Heart right ventricle (tissue), 16 donors: ENCODE measurements around the gene SEC61A1. TPM values are rescaled to one million over a fixed set of nuclear protein-coding genes. Genes with fewer than 3 reads are reported as not detected.

Experiments used
- ATAC-seq, 8 donors: fragments of 200-7000 bp; cut with Tn5 transposase; one replicate each; pipeline ENCODE4 v1.9.1; 2020; ENCODE audit warnings: mild to moderate bottlenecking in 8 of 8, moderate library complexity in 8 of 8, moderate number of reproducible peaks in 1 of 8
- DNase-seq, 2 donors: peaks; one replicate each; pipeline ENCODE4 v3.0.0-alpha.2; 2020
- H3K27ac ChIP-seq, 10 donors: fragments of 200-600 bp; sonication (generic) in 2 of 10; one replicate each; pipeline versions ENCODE4 v1.5.0 to v1.8.0; 2020 to 2022; ENCODE audit warnings: mild to moderate bottlenecking in 3 of 10
- H3K27me3 ChIP-seq, 7 donors: fragments of 200-600 bp; one replicate each; pipeline ENCODE4 v1.8.0; 2021 to 2022; ENCODE audit warnings: mild to moderate bottlenecking in 2 of 7
- H3K36me3 ChIP-seq, 9 donors: fragments of 200-600 bp; sonication (generic) in 1 of 9; one replicate each; pipeline versions ENCODE4 v1.5.0 to v1.8.0; 2020 to 2022; ENCODE audit warnings: mild to moderate bottlenecking in 2 of 9
- H3K4me1 ChIP-seq, 9 donors: fragments of 200-600 bp; sonication (generic) in 1 of 9; one replicate each; pipeline versions ENCODE4 v1.5.0 to v1.8.0; 2020 to 2022; ENCODE audit warnings: mild to moderate bottlenecking in 4 of 9
- H3K4me3 ChIP-seq, 10 donors: fragments of 200-600 bp; sonication (generic) in 2 of 10; one replicate each; pipeline versions ENCODE4 v1.5.0 to v1.8.0; 2020 to 2022; ENCODE audit warnings: mild to moderate bottlenecking in 7 of 10, moderate library complexity in 2 of 10
- H3K9me3 ChIP-seq, 11 donors: fragments of 200-600 bp in 10 of 11; sonication (generic) in 2 of 11; one replicate each; pipeline versions ENCODE4 v1.5.0 to v1.8.0; 2013 to 2022; ENCODE audit warnings: mild to moderate bottlenecking in 2 of 11, control low read depth in 1 of 11, moderate library complexity in 1 of 11
- WGBS, 2 donors: extraction: QIAGEN DNeasy Blood & Tissue Kit; methylation state at CpG; one replicate each; pipeline ENCODE4 v1.1.7; 2013; ENCODE audit warnings: inconsistent platforms in 1 of 2; 5-methylcytosine and 5-hydroxymethylcytosine counted together
- intact Hi-C, 10 donors: fragments of 100-400 bp; cut with DNase I; formaldehyde crosslinking; loops; one replicate each; pipeline versions ENCODE4 v1.11.1 to v1.14.2; 2022
- polyA plus RNA-seq, 2 donors: library from polyadenylated mRNA; stranded (reverse); fragments of 200-250 nt; gene quantifications; one replicate each; pipeline ENCODE4 v1.2.3, GENCODE V29; 2013
- total RNA-seq, 10 donors: library from RNA; stranded (reverse); fragmentation: NEBNext Ultra II Directional in 3 of 10; extraction: Animal tissue kit (Norgen Biotek cat#: 25700) in 3 of 10; gene quantifications; one replicate each; pipeline versions ENCODE4 v1.2.1 to v1.2.4, GENCODE V29; 2021 to 2023
- TF ChIP-seq, protein P1 (sequence below), 9 donors: fragments of 200-600 bp; sonication (generic) in 2 of 9; IDR thresholded peaks; one replicate each; pipeline versions ENCODE4 v1.5.0 to v1.8.0; 2021 to 2022; ENCODE audit warnings: antibody characterized with exemption in 9 of 9, mild to moderate bottlenecking in 5 of 9, moderate library complexity in 1 of 9
- donor health status: Arrhythmogenic right ventricular cardiomyopathy.
- donor health status: ischemic (EF 13 %, LVEDD 7.1; RV severe dilation, severe dysfunction).
- donor health status: healthy with polysubstance abuse.
- donor health status: DM: no; HTN: yes; CAD: no.
- donor health status: DM: no; HTN: no; CAD: no.
- donor health status: ischemic (EF 25% LVEDD 6.9; RV normal size, moderate dysfunction).
- donor health status: ischemic (EF 25% LVEDD 5.7; RV mildly dilated, moderate dysfunction).
- donor health status: healthy.
- donor health status: DM: yes; HTN: yes; CAD: no.
- donor health status: Ischemic cardiomyopathy.
- donor health status: ischemic (EF 35%, LVEDD 5.7; RV mildly dilated, moderate dysfunction).
- donor health status: nonischemic (EF 11% LVEDD 7.7; RV severe dilation, severe dysfunction).
- donor health status: DM: yes; HTN: yes; CAD: no.
- donor health status: PGD.
- donor health status: ischemic (EF 29% LVEDD 5.4; RV normal size, mild dysfunction).
- donor health status: nonischemic (EF 23%, LVEDD 6.1; RV moderate dilation, normal function).

SEC61A1 gene
- total and polyA plus RNA-seq, 12 donors = 41.0 to 131 (median 62.1) TPM

DNA sequence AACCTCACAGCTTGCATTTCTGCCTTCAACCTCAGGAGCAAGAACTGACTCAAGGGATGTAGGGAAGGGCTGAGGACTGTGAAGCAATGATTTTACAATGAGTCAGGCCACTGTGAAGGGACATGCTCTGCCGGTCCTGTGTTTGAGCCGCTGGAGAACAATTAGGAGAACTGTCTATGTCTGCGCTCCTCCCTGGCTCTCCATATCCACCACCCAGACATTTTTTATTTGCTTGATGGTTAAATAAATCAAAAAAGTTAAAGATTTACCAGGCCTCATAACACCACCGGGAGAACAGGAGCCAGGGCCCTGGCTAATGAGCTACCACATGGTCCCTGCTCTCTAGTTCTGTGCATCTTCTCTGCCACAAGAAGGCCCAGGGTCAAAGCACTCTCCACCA, 29.6 kb downstream of the SEC61A1 start:
- TF ChIP-seq, protein P1, sequence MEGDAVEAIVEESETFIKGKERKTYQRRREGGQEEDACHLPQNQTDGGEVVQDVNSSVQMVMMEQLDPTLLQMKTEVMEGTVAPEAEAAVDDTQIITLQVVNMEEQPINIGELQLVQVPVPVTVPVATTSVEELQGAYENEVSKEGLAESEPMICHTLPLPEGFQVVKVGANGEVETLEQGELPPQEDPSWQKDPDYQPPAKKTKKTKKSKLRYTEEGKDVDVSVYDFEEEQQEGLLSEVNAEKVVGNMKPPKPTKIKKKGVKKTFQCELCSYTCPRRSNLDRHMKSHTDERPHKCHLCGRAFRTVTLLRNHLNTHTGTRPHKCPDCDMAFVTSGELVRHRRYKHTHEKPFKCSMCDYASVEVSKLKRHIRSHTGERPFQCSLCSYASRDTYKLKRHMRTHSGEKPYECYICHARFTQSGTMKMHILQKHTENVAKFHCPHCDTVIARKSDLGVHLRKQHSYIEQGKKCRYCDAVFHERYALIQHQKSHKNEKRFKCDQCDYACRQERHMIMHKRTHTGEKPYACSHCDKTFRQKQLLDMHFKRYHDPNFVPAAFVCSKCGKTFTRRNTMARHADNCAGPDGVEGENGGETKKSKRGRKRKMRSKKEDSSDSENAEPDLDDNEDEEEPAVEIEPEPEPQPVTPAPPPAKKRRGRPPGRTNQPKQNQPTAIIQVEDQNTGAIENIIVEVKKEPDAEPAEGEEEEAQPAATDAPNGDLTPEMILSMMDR (IDR thresholded peaks at IDR 0.05) = no peak
- 95% methylated on average over 4 of the region's 4 CpGs for WGBS, 2 donors
- DNase-seq = no peak

DNA sequence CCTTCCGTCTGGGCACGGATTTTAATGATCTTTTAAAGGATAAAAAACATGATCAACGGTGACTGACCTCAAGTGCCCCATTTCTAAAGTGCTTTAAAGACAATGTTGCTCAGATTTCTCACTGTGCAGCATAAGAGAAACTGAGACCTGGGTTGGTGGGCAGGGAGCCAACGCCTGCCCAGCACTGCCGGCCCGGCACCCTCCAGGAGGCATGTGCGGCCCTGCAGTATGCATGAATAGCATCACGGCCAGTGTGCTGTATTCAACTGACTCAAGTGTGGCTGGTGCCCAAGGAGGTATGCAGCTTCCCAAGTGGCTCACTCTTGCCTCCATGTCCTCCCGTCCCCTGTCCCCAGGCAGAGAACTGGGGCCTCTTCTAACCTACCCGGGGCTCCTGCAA, 30.3 kb downstream of the SEC61A1 start:
- TF ChIP-seq, protein P1 (IDR thresholded peaks at IDR 0.05) = no peak
- DNase-seq (no peak), ATAC-seq (no peak)
- Histone ChIP-seq H3K27me3 (no peaks in the 10 kb centered on the region), H3K27ac (peak overlapping the region in 4 of 10 donors; percentile 16 to 79 (median 54)), H3K9me3 (no peaks in the 10 kb centered on the region), H3K4me3 (no peak overlapping the region), H3K4me1 (peaks cover 7 to 60% (median 32%) of the 10 kb centered on the region in 9 donors), H3K36me3 (peaks cover 0 to 71% (median 7%) of the 10 kb centered on the region in 9 donors)
- intact Hi-C loops = loop anchor here in 1 of 10 donors (10.0 kb wide), 1 partner anchor 412 kb away; the partner anchor contains the start of gene GATA2
- WGBS, 2 donors = 76 to 87% methylated on average over 10 of the region's 10 CpGs

More for the DNA sequence above, 29.6 kb downstream of the SEC61A1 start:
- H3K4me3 ChIP-seq = no peak overlapping the region
- intact Hi-C loops = loop anchor here in 1 of 10 donors (10.0 kb wide), 1 partner anchor 413 kb away; the partner anchor contains the start of gene GATA2
- peaks cover 0 to 64% (median 3%) of the 10 kb centered on the region in 9 donors for H3K36me3 ChIP-seq
- no peaks in the 10 kb centered on the region for H3K27me3 ChIP-seq
- H3K9me3 ChIP-seq = no peaks in the 10 kb centered on the region
- H3K27ac ChIP-seq = no peak overlapping the region
- peaks cover 9 to 66% (median 33%) of the 10 kb centered on the region in 9 donors for H3K4me1 ChIP-seq
- ATAC-seq = no peak

DNA sequence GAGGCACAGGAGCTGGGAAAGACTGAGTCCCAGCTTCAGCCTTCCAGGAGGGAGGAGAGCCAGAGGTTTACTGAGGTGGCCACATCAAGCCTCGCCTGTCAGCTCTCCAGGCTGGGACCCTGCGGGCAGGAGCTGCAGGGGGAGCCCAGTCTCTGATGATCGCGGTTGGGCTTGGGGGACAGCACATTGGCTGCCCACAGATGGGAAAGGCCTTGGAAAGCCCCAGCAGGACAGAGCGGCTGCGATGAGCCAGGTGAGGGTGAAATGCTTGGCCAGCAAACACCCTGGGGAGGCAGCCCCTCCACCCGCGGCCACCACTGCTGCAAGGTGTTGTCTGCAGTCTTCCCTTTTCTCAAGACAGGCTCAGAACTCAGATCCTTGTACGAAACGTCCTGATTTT, 31.2 kb downstream of the SEC61A1 start:
- no peaks in the 10 kb centered on the region for H3K9me3 ChIP-seq
- no peaks in the 10 kb centered on the region for H3K27me3 ChIP-seq
- TF ChIP-seq, protein P1 (IDR thresholded peaks at IDR 0.05) = no peak
- intact Hi-C loops = loop anchor here in 1 of 10 donors (10.0 kb wide), 1 partner anchor 411 kb away; the partner anchor contains the start of gene GATA2
- H3K27ac ChIP-seq = peak overlapping the region in 9 of 10 donors; percentile 9 to 79 (median 69)
- DNase-seq (no peak), ATAC-seq (peak; percentile 11 to 67 (median 39))
- no peak overlapping the region for H3K4me3 ChIP-seq
- 51 to 59% methylated on average over 10 of the region's 10 CpGs for WGBS, 2 donors
- H3K4me1 ChIP-seq = peaks cover 6 to 55% (median 32%) of the 10 kb centered on the region in 9 donors
- peaks cover 0 to 76% (median 8%) of the 10 kb centered on the region in 9 donors for H3K36me3 ChIP-seq

GRCh38 chr3:128083980-128084674, 31.9 kb downstream of the SEC61A1 start:
- H3K27me3 ChIP-seq = no peaks in the 10 kb centered on the region
- ATAC-seq (peak; percentile 32 to 87 (median 76)), DNase-seq (peak in 1 of 2 donors; percentile 41)
- TF ChIP-seq, protein P1 (IDR thresholded peaks at IDR 0.05) = no peak
- H3K27ac ChIP-seq = peak overlapping the region in 9 of 10 donors; percentile 31 to 79 (median 69)
- 43 to 45% methylated on average over 9 of the region's 9 CpGs for WGBS, 2 donors
- peaks cover 0 to 76% (median 8%) of the 10 kb centered on the region in 9 donors for H3K36me3 ChIP-seq
- intact Hi-C loops = loop anchor here in 1 of 10 donors (10.0 kb wide), 1 partner anchor 411 kb away; the partner anchor contains the start of gene GATA2
- peaks cover 6 to 55% (median 32%) of the 10 kb centered on the region in 9 donors for H3K4me1 ChIP-seq
- H3K9me3 ChIP-seq = no peaks in the 10 kb centered on the region
- no peak overlapping the region for H3K4me3 ChIP-seq
